Hypothalamus (tissue), 51 donors: ENCODE results near the gene TTC9B.
"Not testable (repeated sequence)": the region's sequence is repeated elsewhere in the genome, so short reads cannot be mapped to it uniquely, and the experiment has no call there.

Source experiments
- DNase-seq, 51 donors: peaks; one replicate each; lab custom pipeline; 2025; lab: John Stamatoyannopoulos, UW

The TTC9B gene

DNA sequence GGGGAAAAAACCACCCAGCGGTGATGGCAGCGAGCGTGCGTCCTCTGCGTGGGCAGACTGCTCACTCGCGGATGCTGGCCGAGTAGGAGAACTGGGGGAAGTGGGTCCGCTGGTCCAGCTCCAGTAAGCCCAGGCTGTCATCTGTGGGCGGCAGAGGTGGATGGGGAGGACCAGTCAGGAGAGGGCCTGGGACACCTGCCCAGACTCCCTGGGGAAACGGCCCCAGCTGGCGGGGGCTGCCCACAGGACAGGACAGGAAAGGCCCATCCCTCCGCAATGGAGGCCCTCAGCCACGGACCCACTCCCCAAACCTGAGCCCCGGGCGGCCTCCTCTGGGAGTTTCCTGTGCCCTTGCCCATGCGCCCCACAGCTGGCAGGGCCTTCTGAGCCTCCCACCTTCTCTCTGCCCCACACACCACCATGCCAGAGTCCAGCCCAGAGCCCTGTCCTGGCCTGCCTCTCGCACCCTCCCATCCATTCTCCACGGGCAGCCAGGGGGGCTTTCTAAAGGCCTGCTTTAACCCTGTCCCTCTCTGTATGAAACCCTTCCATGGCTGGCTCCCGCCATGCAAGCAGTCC, 15.7 kb upstream of the TTC9B start:
- no peak for DNase-seq

DNA sequence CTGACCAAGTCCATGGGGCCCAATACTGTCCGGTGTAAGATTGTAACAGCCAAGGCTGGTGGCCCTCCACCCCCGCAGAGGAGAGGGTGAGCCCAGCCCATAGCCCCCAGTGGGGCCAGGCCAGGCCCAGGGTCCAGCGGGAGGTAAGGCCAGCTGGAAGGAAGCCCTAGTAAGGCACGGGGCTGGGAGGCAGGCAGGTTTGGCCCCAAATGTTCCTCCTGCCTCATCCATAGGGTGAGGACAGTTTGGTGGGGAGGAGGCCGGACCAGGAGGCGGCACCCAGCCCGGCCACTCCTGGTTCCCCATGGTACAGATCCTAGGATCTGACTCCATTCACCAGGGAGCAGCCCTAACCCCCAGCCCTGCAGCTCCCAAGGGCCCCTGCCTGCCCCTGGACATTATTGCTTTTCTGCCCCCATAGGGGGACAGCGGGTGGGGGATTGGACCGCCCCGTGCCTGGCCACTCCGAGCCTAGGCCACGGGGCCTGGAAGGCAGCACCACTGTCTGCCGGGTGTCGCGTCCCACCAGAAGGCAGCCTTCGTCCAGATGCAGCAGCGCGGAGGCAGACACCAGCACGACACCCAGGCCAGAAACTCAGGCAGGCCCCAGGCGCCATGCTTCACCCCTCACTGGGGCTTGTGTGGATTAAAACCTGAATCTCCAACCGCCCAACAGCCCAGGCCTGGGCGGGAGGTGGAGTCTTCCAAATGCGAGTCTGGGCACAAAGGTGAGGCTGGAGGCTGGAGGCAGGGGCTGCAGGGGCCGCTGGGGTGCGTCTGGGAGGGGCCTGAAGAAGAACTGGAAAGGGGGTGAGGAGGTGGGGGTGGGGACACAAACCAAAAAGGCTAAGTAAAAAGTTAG, 15.0 kb upstream of the TTC9B start:
- DNase-seq = no peak

DNA sequence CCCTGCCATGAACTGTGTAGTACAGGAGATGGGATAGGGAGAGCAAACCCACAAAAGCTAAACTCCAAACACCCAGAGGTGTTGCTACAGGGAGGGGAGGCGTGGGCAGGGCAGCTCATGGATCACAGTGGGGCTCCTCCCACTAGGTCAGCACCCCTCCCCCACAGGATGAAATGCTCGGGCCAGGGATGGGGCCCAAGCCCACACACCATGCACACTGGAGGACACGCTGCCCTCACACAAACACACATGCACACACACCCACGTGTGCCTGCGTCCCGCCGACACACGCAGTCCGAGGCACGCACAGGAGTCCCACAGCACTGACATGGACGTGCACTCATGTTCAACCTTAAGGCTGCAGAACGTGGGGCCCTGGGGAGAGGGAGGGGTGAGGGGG, 14.3 kb upstream of the TTC9B start:
- DNase-seq = no peak

DNA sequence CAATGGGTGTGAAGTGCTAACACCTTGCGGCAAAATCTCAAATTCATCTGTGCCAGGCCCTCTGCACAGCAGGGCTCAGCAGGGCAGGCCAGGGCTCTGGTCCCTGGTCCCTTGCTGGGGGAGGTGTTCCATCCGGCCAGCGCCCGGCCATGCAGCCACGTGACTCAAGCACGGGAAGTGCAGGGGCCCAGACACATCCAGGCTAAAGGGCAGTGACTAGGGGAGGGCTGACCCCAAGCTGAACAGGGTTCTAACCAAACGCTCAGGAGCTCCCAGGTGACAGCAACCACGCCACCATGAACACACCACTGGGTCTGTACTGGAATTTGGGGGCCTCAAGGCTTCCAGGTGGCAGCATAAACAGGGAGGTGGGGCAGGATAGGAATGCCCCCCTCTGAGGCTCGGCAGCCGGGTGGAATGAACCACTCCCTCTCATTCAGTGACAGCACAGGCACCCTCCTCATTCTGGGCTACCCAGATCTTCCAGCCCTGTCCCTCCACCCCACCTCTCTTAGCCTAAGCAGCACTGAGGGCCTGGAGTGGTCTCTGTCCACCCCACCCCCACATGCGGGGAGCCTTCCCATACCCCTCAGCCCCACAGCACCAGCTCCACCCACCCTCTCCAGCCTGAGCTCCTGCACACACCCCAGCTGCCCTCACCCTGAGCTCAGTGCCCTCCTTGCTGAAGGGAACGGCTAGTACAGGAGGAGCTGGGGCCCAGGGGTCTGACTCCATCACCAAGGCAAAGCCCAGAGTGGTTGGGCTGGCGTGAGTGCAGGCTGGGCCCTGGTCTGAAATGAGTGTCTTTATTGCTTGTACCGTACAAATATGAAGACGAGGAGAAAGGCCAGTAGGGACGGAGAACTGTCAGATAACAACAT, 13.6 kb upstream of the TTC9B start:
- peak in 1 of 51 donors; percentile 21 for DNase-seq

- DNase-seq = no peak
Observed at GRCh38 chr19:40231057-40231456, 12.9 kb upstream of the TTC9B start.

- no peak for DNase-seq
Observed at GRCh38 chr19:40229926-40230417, 11.8 kb upstream of the TTC9B start.

DNA sequence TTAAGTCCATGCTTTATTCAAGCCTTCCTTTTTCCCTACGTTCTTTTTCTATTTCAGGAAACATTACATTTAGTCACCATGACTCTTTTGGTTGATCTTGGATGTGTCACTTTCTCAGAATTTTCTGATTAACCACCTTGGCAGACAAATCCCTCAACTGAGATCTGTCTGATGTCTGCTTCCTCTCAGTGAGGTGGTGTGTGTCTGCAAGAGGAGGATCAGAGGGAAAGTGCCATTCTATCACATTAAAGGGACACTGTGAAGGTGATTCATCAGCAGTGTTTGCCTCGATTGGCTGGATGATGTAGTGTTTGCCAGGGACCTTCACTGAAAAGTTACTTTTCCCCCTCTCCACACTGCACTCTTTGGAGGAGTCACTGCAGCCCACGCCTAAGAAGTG, 11.3 kb upstream of the TTC9B start:
- no peak for DNase-seq

- no peak for DNase-seq
Observed at GRCh38 chr19:40228863-40229262, 10.7 kb upstream of the TTC9B start.

DNA sequence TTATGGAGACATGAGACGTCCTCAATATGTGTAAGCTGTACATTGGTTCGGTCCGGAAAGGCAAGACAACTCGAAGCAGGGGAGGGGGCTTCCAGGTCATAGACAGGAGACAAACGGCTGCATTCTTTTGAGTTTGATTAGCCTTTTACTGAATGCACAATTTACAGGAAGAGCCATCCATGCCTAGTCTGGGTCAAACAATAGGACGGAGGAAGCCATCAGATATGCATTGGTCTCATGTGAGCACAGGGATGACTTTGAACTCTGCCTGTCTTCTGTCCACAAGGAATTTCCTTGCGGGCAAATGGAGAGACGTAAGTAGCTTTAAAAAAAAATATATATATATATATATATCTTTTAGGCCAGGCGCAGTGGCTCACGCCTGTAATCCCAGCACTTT, 10.2 kb upstream of the TTC9B start:
- DNase-seq = no peak

- DNase-seq = no peak
Observed at GRCh38 chr19:40225440-40226305, 7.5 kb upstream of the TTC9B start.

DNA sequence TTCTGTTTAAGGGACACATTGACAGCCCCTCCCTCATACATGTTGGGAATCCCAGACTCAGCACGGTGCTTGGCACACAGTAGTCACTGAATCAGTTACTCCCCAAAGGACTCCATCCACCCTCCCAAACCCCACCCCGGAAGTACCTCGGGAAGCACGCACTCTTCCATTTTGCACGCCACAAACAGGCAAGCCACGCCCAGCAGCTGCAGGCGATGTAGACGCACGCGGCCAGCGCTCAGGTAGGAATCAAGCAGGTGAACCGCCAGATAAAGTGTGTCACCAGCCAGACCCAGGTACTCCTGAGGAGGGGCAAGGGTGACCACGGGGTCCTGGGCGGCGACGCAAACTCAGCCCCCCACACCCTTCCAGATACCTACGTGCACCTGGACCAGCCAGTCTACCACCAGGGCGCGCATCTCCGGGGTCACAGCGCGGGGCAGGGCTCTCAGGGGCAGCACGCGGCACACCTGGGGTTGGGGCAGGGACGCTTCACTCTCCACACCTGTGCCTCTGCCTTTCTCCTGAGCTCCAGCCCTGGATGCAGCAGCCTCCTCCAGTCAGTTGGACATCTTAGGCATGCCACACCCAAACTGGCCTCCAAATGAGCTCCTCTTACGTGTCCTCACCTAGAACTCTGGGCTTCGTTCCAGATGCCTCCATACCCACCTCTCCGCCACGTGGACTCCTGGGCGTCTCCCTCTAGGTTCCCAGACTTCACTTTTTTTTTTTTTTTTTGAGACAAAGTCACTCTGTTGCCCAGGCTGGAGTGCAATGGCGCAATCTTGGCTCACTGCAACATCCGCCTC, 6.4 kb upstream of the TTC9B start:
- DNase-seq = no peak

- no peak for DNase-seq
Observed at GRCh38 chr19:40223135-40223822, 5.1 kb upstream of the TTC9B start.

- DNase-seq = peak in 50 of 51 donors; percentile 9 to 91 (median 64)
Observed at GRCh38 chr19:40221858-40222619, 3.9 kb upstream of the TTC9B start.

DNA sequence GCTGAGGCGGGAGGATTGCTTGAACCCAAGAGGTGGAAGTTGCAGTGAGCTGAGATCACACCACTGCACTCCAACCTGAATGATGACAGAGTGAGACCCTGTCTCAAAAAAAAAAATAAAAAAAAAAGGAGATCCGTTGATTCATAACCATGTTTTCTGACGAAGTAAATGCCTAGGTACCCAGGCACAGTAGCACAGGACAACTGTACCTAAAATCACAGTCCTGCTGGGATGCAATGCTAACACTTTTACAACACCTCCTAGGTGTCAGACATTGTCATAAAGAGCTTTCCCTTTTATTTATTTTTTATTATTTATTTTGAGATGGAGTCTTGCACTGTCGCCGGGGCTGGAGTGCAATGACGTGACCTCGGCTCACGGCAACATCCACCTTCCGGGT, 2.5 kb upstream of the TTC9B start:
- DNase-seq = no peak

- DNase-seq = peak in 1 of 51 donors; percentile 22
Observed at GRCh38 chr19:40219721-40220276, 1.6 kb upstream of the TTC9B start.

DNA sequence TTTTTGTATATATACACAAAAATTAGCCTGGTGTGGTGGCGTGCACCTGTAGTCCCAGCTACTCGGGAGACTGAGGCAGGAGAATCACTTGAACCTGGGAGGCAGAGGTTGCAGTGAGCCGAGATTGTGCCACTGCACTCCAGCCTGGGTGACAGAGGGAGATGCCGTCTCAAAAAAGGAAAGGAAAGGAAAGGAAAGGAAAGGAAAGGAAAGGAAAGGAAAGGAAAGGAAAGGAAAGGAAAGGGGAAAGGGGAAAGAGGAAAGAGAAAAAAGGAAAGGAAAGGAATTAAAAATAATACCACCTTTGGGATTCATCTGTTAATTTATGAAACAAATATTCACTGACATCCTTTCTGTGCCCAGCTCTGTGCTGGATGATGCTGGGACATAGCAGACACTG, 845 bp upstream of the TTC9B start:
- not testable (repeated sequence) for DNase-seq

DNA sequence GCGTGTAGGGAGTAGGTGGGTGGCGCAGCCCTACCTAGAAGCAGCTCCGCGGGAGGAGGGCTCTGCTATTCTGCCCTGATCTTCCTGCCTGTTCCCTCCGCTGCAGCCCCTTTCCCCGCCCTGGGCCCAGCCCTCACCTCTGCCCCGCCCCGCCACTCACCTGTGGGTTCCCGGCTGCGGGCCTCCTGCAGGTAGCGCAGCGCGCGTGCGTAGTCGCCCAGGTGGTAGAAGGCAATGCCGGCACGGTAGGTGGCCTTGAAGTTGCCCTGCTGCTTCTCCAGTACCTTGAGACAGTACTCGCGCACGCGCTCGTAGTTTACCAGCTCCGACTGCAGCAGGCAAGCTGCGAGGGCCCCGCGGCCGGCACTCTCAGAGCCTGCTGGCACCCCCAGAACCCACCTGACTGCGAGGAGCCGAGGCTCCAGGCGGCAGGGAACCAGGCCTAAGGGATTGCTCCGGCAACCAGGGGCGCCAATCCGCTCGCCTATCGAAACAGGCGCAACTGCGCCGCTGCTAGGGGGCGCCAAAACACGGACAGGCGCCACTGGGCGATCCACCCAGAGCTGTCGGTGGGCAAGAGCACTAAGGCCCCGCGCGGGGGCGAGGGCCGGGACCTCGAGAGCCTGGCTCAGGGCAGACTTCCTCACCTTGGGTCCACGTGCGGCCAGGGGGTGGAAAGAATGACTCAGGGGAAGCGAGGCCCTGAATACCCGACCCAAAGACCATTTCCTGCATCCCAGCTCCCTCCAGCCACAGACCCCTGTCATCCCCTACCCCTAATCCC, 965 bp downstream of the TTC9B start:
- peak in 6 of 51 donors; percentile 17 to 46 (median 26) for DNase-seq
